ENCODE data around the gene UBR2. TPM values are rescaled to one million over a fixed set of nuclear protein-coding genes. Genes with fewer than 3 reads are reported as not detected.

The UBR2 gene
- total and polyA plus RNA-seq, 2 of the 13 experiments (the other 11 are each of a cell fraction or from before 2014, with no cell fraction given), result 17.6 to 29.3 TPM

- intact Hi-C loops (cut with micrococcal nuclease; ENCODE audit: unreplicated experiment) (no loop called here), in situ Hi-C loops (cut with HindIII; ENCODE audit: extremely low pct_ligation_motif_present, low pct_unique_long_range_greater_than_20kb) (no loop called here)
- Histone ChIP-seq H2AFZ (ENCODE audit: low read length) (no peak overlapping the region), H3K9me3 (ENCODE audit: low read length) (no peaks in the 10 kb centered on the region), H3K27me3 (ENCODE audit: control insufficient read depth in 1 of 2, insufficient read depth in 2 of 2, low read length in 2 of 2) (no peaks in the 10 kb centered on the region), H3K27ac (ENCODE audit: extremely low read length, insufficient read depth, low read length) (no peak overlapping the region), H3K4me2 (ENCODE audit: low read depth, low read length) (no peak overlapping the region), H4K20me1 (ENCODE audit: insufficient read depth, low read length) (no peaks in the 10 kb centered on the region), H3K4me3 (replicated peaks in 1 of 3; ENCODE audit: insufficient read depth in 1 of 3, low read depth in 2 of 3, low read length in 3 of 3) (no peak overlapping the region), H3K9ac (ENCODE audit: insufficient read depth, low read depth, low read length) (no peak overlapping the region), H3K79me2 (ENCODE audit: insufficient read depth, low read length) (no peaks in the 10 kb centered on the region), H3K36me3 (replicated peaks in 1 of 2; ENCODE audit: control insufficient read depth in 1 of 2, insufficient read depth in 2 of 2, low read length in 2 of 2) (peaks cover 16 to 64% of the 10 kb centered on the region in 2 experiments), H3K4me1 (ENCODE audit: insufficient read depth, low read length) (no peaks in the 10 kb centered on the region)
- 90% methylated on average over 5 of the region's 5 CpGs for WGBS (ENCODE audit: low lambda C conversion rate)
- no TSS peak for BruUV-seq (replicated peaks)
- TF ChIP-seq ZNF740 (CRISPR knock-in tag; IDR thresholded peaks at IDR 0.05) (no peak), FOXM1 (CRISPR knock-in tag; IDR thresholded peaks at IDR 0.05) (no peak), ZIK1 (CRISPR knock-in tag; IDR thresholded peaks at IDR 0.05; ENCODE audit: borderline replicate concordance, low read depth) (no peak), ZNF30 (CRISPR knock-in tag; IDR thresholded peaks at IDR 0.05) (no peak), RBM39 (IDR thresholded peaks at IDR 0.05; ENCODE audit: low read depth, low read length, poor library complexity, severe bottlenecking) (no peak), ZNF878 (CRISPR knock-in tag; IDR thresholded peaks at IDR 0.05) (no peak), ZNF576 (CRISPR knock-in tag; IDR thresholded peaks at IDR 0.05) (no peak), ZNF83 (CRISPR knock-in tag; IDR thresholded peaks at IDR 0.05; ENCODE audit: borderline replicate concordance) (no peak)
- no peak for FAIRE-seq
- no peak for ATAC-seq
- ChIA-PET CTCF (ENCODE audit: low intra/inter-chr PET ratio, low total read pairs) (no interaction called here), POLR2A (no interaction called here)
- no peak for DNase-seq (ENCODE audit: low spot score)
Measured at GRCh38 chr6:42653851-42654250, 90.0 kb downstream of the UBR2 start.

GRCh38 chr6:42659806-42660205, 96.0 kb downstream of the UBR2 start:
- ChIA-PET CTCF (ENCODE audit: low intra/inter-chr PET ratio, low total read pairs) (no interaction called here), POLR2A (interaction anchor here (1.2 kb wide), 1 partner anchor 123 kb away, joined by 5 read pairs; no protein-coding TSS in a partner anchor)
- Histone ChIP-seq H3K36me3 (replicated peaks in 1 of 2; ENCODE audit: control insufficient read depth in 1 of 2, insufficient read depth in 2 of 2, low read length in 2 of 2) (peaks cover 12 to 67% of the 10 kb centered on the region in 2 experiments), H3K27me3 (ENCODE audit: control insufficient read depth in 1 of 2, insufficient read depth in 2 of 2, low read length in 2 of 2) (no peaks in the 10 kb centered on the region), H3K27ac (ENCODE audit: extremely low read length, insufficient read depth, low read length) (no peak overlapping the region), H3K4me1 (ENCODE audit: insufficient read depth, low read length) (no peaks in the 10 kb centered on the region), H3K9me3 (ENCODE audit: low read length) (no peaks in the 10 kb centered on the region), H3K4me3 (replicated peaks in 1 of 3; ENCODE audit: insufficient read depth in 1 of 3, low read depth in 2 of 3, low read length in 3 of 3) (no peak overlapping the region), H4K20me1 (ENCODE audit: insufficient read depth, low read length) (no peaks in the 10 kb centered on the region), H2AFZ (ENCODE audit: low read length) (no peak overlapping the region), H3K9ac (ENCODE audit: insufficient read depth, low read depth, low read length) (no peak overlapping the region), H3K79me2 (ENCODE audit: insufficient read depth, low read length) (no peaks in the 10 kb centered on the region), H3K4me2 (ENCODE audit: low read depth, low read length) (no peak overlapping the region)
- ATAC-seq (no peak), DNase-seq (ENCODE audit: low spot score) (no peak), FAIRE-seq (no peak)
- 81% methylated on average over 1 of the region's 1 CpG for WGBS (ENCODE audit: low lambda C conversion rate)
- intact Hi-C loops (cut with micrococcal nuclease; ENCODE audit: unreplicated experiment), result no loop called here
- no TSS peak for BruUV-seq (replicated peaks)
- in situ Hi-C loops (cut with HindIII; ENCODE audit: extremely low pct_ligation_motif_present, low pct_unique_long_range_greater_than_20kb), result loop anchor here (5.0 kb wide), 2 partner anchors 67 to 217 kb away; partner anchors contain the start of gene RPL7L1
- TF ChIP-seq MAZ (IDR thresholded peaks at IDR 0.05; ENCODE audit: borderline replicate concordance, low read depth, low read length), result no peak
- TF ChIP-seq MAZ (CRISPR knock-in tag; IDR thresholded peaks at IDR 0.05; ENCODE audit: low read depth), result no peak
- no peak for TF ChIP-seq ZBTB3 (CRISPR knock-in tag; IDR thresholded peaks at IDR 0.05; ENCODE audit: borderline replicate concordance, low read depth)
- no peak for TF ChIP-seq ZBTB20 (CRISPR knock-in tag; IDR thresholded peaks at IDR 0.05; ENCODE audit: borderline replicate concordance, low read depth)
- no peak for TF ChIP-seq ZBTB46 (CRISPR knock-in tag; IDR thresholded peaks at IDR 0.05; ENCODE audit: borderline replicate concordance)
- no peak for TF ChIP-seq RFX3 (CRISPR knock-in tag; IDR thresholded peaks at IDR 0.05)
- no peak for TF ChIP-seq THRA (CRISPR knock-in tag; IDR thresholded peaks at IDR 0.05; ENCODE audit: borderline replicate concordance)
- TF ChIP-seq ZNF24 (IDR thresholded peaks at IDR 0.05), result no peak
